ENCODE results near the gene LRRC39.
"Not testable (repeated sequence)": the region's sequence is repeated elsewhere in the genome, so short reads cannot be mapped to it uniquely, and the experiment has no call there.

Gene LRRC39

GRCh38 chr1:100206301-100206700 is 28.2 kb upstream of the LRRC39 start:
- H3K4me3 ChIP-seq (ENCODE audit: low read depth, low read length) = no peak overlapping the region
- no peak for TF ChIP-seq CTCF (IDR thresholded peaks at IDR 0.05; ENCODE audit: borderline replicate concordance, insufficient read depth, low read depth, low read length)

GRCh38 chr1:100205593-100205992 is 27.5 kb upstream of the LRRC39 start:
- not testable (repeated sequence) for H3K4me3 ChIP-seq (ENCODE audit: low read depth, low read length)

GRCh38 chr1:100205103-100205502 is 27.0 kb upstream of the LRRC39 start:
- not testable (repeated sequence) for H3K4me3 ChIP-seq (ENCODE audit: low read depth, low read length)

DNA sequence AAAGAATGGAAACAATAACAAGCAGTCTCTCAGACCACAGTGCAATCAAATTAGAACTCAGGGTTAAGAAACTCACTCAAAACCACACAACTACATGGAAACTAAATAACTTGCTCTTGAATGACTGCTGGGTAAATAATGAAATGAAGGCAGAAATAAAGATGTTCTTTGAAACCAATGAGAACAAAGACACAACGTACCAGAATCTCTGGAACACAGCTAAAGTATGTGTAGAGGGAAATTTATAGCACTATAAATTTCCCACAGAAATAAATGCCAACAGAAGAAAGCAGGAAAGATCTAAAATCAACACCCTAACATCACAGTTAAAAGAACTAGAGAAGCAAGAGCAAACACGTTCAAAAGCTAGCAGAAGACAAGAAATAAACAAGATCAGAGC is 24.6 kb upstream of the LRRC39 start:
- H3K4me3 ChIP-seq (ENCODE audit: low read depth, low read length) = not testable (repeated sequence)

DNA sequence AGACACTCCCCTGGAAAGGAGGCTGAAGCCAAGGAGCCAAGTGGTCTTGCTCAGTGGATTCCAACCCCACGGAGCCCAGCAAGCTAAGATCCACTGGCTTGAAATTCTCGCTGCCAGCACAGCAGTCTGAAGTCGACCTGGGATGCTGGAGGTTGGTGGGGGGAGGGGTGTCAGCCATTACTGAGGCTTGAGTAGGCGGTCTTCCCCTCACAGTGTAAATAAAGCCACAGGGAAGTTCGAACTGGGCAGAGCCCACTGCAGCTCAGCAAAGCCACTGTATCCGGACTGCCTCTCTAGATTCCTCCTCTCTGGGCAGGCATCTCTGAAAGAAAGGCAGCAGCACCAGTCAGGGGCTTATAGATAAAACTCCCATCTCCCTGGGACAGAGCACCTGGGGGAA is 22.0 kb upstream of the LRRC39 start:
- not testable (repeated sequence) for H3K4me3 ChIP-seq (ENCODE audit: low read depth, low read length)

- H3K4me3 ChIP-seq (ENCODE audit: low read depth, low read length) = no peak overlapping the region
- no peak for TF ChIP-seq CTCF (IDR thresholded peaks at IDR 0.05; ENCODE audit: borderline replicate concordance, insufficient read depth, low read depth, low read length)
Observed at GRCh38 chr1:100198596-100198995, 20.5 kb upstream of the LRRC39 start.

- no peak overlapping the region for H3K4me3 ChIP-seq (ENCODE audit: low read depth, low read length)
- no peak for TF ChIP-seq CTCF (IDR thresholded peaks at IDR 0.05; ENCODE audit: borderline replicate concordance, insufficient read depth, low read depth, low read length)
Observed at GRCh38 chr1:100188617-100189016, 10.6 kb upstream of the LRRC39 start.

- no peak overlapping the region for H3K4me3 ChIP-seq (ENCODE audit: low read depth, low read length)
- TF ChIP-seq CTCF (IDR thresholded peaks at IDR 0.05; ENCODE audit: borderline replicate concordance, insufficient read depth, low read depth, low read length) = no peak
Observed at GRCh38 chr1:100187912-100188311, 9.9 kb upstream of the LRRC39 start.

GRCh38 chr1:100184536-100184935 is 6.5 kb upstream of the LRRC39 start:
- TF ChIP-seq CTCF (IDR thresholded peaks at IDR 0.05; ENCODE audit: borderline replicate concordance, insufficient read depth, low read depth, low read length) = no peak
- no peak overlapping the region for H3K4me3 ChIP-seq (ENCODE audit: low read depth, low read length)

DNA sequence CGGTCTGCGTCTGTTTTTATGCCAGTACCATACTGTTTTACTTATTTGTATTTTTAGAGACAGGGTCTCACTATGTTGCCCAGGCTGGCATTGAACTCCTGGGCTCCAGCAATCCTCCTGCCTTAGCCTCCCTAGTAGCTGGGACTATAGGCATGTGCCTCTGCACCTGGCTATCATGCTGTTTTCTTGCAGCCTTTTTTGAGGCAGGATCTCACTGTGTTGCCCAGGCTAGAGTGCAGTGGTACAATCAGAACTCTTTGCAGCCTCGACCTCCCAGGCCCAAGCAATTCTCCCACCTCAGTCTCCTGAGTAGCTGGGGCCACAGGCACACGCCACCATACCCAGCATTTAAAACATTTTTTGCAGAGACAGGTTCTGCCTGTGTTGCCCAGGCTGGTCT is 5.3 kb upstream of the LRRC39 start:
- H3K4me3 ChIP-seq (ENCODE audit: low read depth, low read length) = no peak overlapping the region
- TF ChIP-seq CTCF (IDR thresholded peaks at IDR 0.05; ENCODE audit: borderline replicate concordance, insufficient read depth, low read depth, low read length) = no peak

All from GM12875 (cell line).